ENCODE measurements around the gene RGMA.

- TF ChIP-seq CTCF (IDR thresholded peaks at IDR 0.05): peak in 3 of 4 experiments; percentile 14 to 45 (median 21)
- TF ChIP-seq EP300 (IDR thresholded peaks at IDR 0.05): no peak
- peak; percentile 36 for TF ChIP-seq POLR2AphosphoS5 (IDR thresholded peaks at IDR 0.05)
Observed at GRCh38 chr15:93072411-93073394, 16.3 kb downstream of the RGMA start.
